GM18508 (cell line): ENCODE data around the gene FCSK.
"Not testable (repeated sequence)": the region's sequence is repeated elsewhere in the genome, so short reads cannot be mapped to it uniquely, and the experiment has no call there.

Experiments used
- ATAC-seq: cut with Tn5 transposase; IDR thresholded peaks from one replicate; pipeline ENCODE4 v1.9.1; 2021; ENCODE audit warnings: moderate number of reproducible peaks; ENCODE audit not compliant: insufficient read depth, unreplicated experiment

FCSK gene

GRCh38 chr16:70451004-70451340 lies 3.4 kb upstream of the FCSK start:
- not testable (repeated sequence) for ATAC-seq

- no peak for ATAC-seq
These were observed 1.1 kb upstream of the FCSK start for GRCh38 chr16:70453117-70453891.

- no peak for ATAC-seq
These were observed 538 bp upstream of the FCSK start for GRCh38 chr16:70453892-70454221.

- no peak for ATAC-seq
These were observed 1.5 kb downstream of the FCSK start for GRCh38 chr16:70455910-70456309.

GRCh38 chr16:70457446-70458166 lies 3.2 kb downstream of the FCSK start:
- no peak for ATAC-seq

GRCh38 chr16:70460737-70461261 lies 6.4 kb downstream of the FCSK start:
- ATAC-seq: no peak

- ATAC-seq: no peak
These were observed 8.8 kb downstream of the FCSK start for GRCh38 chr16:70463235-70463634.

GRCh38 chr16:70465999-70466804 lies 11.8 kb downstream of the FCSK start:
- ATAC-seq: no peak

- no peak for ATAC-seq
These were observed 12.3 kb downstream of the FCSK start for GRCh38 chr16:70466805-70467076.

- no peak for ATAC-seq
These were observed 12.7 kb downstream of the FCSK start for GRCh38 chr16:70467113-70467512.

GRCh38 chr16:70467608-70468007 lies 13.2 kb downstream of the FCSK start:
- ATAC-seq: no peak

GRCh38 chr16:70468776-70469525 lies 14.6 kb downstream of the FCSK start:
- no peak for ATAC-seq

GRCh38 chr16:70470141-70470926 lies 15.9 kb downstream of the FCSK start:
- no peak for ATAC-seq

- no peak for ATAC-seq
These were observed 16.5 kb downstream of the FCSK start for GRCh38 chr16:70470927-70471341.

- ATAC-seq: no peak
These were observed 18.5 kb downstream of the FCSK start for GRCh38 chr16:70472786-70473433.

GRCh38 chr16:70473446-70474319 lies 19.3 kb downstream of the FCSK start:
- ATAC-seq: no peak

GRCh38 chr16:70474320-70475053 lies 20.1 kb downstream of the FCSK start:
- no peak for ATAC-seq
